Fibroblast of upper back skin (primary cell): Measurements from ENCODE around the gene CTNNAL1.
"Not testable (repeated sequence)": the region's sequence is repeated elsewhere in the genome, so short reads cannot be mapped to it uniquely, and the experiment has no call there.

Experiments used
- DNase-seq: peaks from one replicate; pipeline ENCODE4 v3.0.0-alpha.2; 2013

Gene CTNNAL1

GRCh38 chr9:109012876-109013678 is at the start of gene CTNNAL1:
Gene CTNNAL1, minus strand, starts transcription at chr9:109013499. Its CDS starts 57 bp downstream, at chr9:109013442.
- peak; percentile 86 for DNase-seq

GRCh38 chr9:109062543-109062942 is 49.2 kb upstream of the CTNNAL1 start:
- DNase-seq: no peak

GRCh38 chr9:109060191-109060590 is 46.9 kb upstream of the CTNNAL1 start:
- no peak for DNase-seq

- DNase-seq: not testable (repeated sequence)
These were observed 39.8 kb upstream of the CTNNAL1 start for GRCh38 chr9:109053121-109053520.

- peak; percentile 56 for DNase-seq
These were observed 39.1 kb upstream of the CTNNAL1 start for GRCh38 chr9:109052416-109052815.

- DNase-seq: no peak
These were observed 38.4 kb upstream of the CTNNAL1 start for GRCh38 chr9:109051733-109052132.

GRCh38 chr9:109050444-109050843 is 37.1 kb upstream of the CTNNAL1 start:
- DNase-seq: no peak

GRCh38 chr9:109048822-109049221 is 35.5 kb upstream of the CTNNAL1 start:
- no peak for DNase-seq

- no peak for DNase-seq
These were observed 34.0 kb upstream of the CTNNAL1 start for GRCh38 chr9:109047259-109047658.

GRCh38 chr9:109046346-109046745 is 33.0 kb upstream of the CTNNAL1 start:
- no peak for DNase-seq

GRCh38 chr9:109043578-109043977 is 30.3 kb upstream of the CTNNAL1 start:
- DNase-seq: no peak

- DNase-seq: no peak
These were observed 27.3 kb upstream of the CTNNAL1 start for GRCh38 chr9:109040571-109040970.

GRCh38 chr9:109039539-109039938 is 26.2 kb upstream of the CTNNAL1 start:
- no peak for DNase-seq

GRCh38 chr9:109037946-109038715 is 24.8 kb upstream of the CTNNAL1 start:
- DNase-seq: no peak

- no peak for DNase-seq
These were observed 23.7 kb upstream of the CTNNAL1 start for GRCh38 chr9:109036744-109037680.

GRCh38 chr9:109035684-109036423 is 22.6 kb upstream of the CTNNAL1 start:
- peak; percentile 89 for DNase-seq

GRCh38 chr9:109033941-109034700 is 20.8 kb upstream of the CTNNAL1 start:
- DNase-seq: peak; percentile 21

GRCh38 chr9:109031241-109031640 is 17.9 kb upstream of the CTNNAL1 start:
- DNase-seq: peak; percentile 28

- DNase-seq: no peak
These were observed 17.1 kb upstream of the CTNNAL1 start for GRCh38 chr9:109030426-109030825.

GRCh38 chr9:109028457-109028856 is 15.2 kb upstream of the CTNNAL1 start:
- DNase-seq: no peak

GRCh38 chr9:109027176-109027575 is 13.9 kb upstream of the CTNNAL1 start:
- DNase-seq: no peak
